Loucy (cell line): ENCODE measurements around the gene MPZL1.

Experiments
- EZH2phosphoT487 ChIP-seq: fragments of 200-600 bp; IDR thresholded peaks from 2 replicates; pipeline ENCODE4 v1.6.1; 2018; ENCODE audit warnings: antibody characterized with exemption, mild to moderate bottlenecking, moderate library complexity, borderline replicate concordance
- TF ChIP-seq, protein P1 (sequence below): fragments of 200-600 bp; sonication (generic); conservative IDR thresholded peaks from 2 replicates; pipeline ENCODE4 v1.5.1; 2014; ENCODE audit warnings: mild to moderate bottlenecking, antibody characterized with exemption, low read length

DNA sequence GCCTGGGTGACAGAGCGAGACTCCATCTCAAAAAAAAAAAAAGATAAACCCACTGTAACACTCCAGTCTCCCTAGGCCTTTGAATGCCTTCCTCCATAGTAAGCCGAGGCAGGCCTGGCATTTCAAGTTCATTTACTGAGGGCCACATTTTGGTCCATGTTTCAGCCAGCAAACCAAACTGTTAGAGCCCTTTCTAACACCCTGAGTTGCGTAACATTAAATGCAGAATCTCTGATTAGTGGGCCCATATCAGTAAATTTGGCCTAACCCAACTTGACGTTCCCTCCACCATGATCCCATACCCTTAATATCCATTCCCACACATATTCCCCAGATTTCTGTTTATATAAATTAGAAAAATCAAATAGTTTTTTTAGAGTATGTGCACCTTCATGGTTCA, 12.4 kb downstream of the MPZL1 start:
- no peak for TF ChIP-seq EZH2phosphoT487
- TF ChIP-seq, protein P1, sequence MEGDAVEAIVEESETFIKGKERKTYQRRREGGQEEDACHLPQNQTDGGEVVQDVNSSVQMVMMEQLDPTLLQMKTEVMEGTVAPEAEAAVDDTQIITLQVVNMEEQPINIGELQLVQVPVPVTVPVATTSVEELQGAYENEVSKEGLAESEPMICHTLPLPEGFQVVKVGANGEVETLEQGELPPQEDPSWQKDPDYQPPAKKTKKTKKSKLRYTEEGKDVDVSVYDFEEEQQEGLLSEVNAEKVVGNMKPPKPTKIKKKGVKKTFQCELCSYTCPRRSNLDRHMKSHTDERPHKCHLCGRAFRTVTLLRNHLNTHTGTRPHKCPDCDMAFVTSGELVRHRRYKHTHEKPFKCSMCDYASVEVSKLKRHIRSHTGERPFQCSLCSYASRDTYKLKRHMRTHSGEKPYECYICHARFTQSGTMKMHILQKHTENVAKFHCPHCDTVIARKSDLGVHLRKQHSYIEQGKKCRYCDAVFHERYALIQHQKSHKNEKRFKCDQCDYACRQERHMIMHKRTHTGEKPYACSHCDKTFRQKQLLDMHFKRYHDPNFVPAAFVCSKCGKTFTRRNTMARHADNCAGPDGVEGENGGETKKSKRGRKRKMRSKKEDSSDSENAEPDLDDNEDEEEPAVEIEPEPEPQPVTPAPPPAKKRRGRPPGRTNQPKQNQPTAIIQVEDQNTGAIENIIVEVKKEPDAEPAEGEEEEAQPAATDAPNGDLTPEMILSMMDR: no peak
